ENCODE measurements around the gene NR2F2.

- TF ChIP-seq CTCF (IDR thresholded peaks at IDR 0.05): peak; percentile 76 to 85 (median 81)
- no peak for TF ChIP-seq EP300 (IDR thresholded peaks at IDR 0.05)
- no peak for TF ChIP-seq POLR2A (IDR thresholded peaks at IDR 0.05; ENCODE audit: low read depth)
Measured at GRCh38 chr15:96327155-96327741, 3.3 kb upstream of the NR2F2 start.

All from esophagus muscularis mucosa (tissue), 4 donors.